GM12878 (cell line): ENCODE data around the gene DTNA. TPM values are rescaled to one million over a fixed set of nuclear protein-coding genes. Genes with fewer than 3 reads are reported as not detected.

Experiments
- ATAC-seq: fragments of 200-7000 bp; cut with Tn5 transposase; 3 replicates; pipeline ENCODE4 v1.9.1; 2020; ENCODE audit warnings: mild to moderate bottlenecking, moderate library complexity
- BruUV-seq: library from RNA; stranded (reverse); fragments of 400-500 nt; replicated peaks from 2 replicates; lab custom pipeline; 2021; lab: Mats Ljungman, UMichigan
- CTCF ChIA-PET: fragments of 300-600 bp; sonication (Branson Sonifier 250); formaldehyde crosslinking; extraction: SDS; loops from one replicate; lab custom pipeline; 2021; ENCODE audit warnings: inconsistent platforms; lab: Yijun Ruan, JAX
- POLR2A ChIA-PET: fragments of 350-600 bp; formaldehyde crosslinking; extraction: SDS; loops from one replicate; lab custom pipeline; 2021; ENCODE audit warnings: inconsistent platforms; lab: Charles Lee
- RAD21 ChIA-PET: fragments of 300-600 bp; sonication (Branson Sonifier 250); formaldehyde crosslinking; loops from one replicate; lab custom pipeline; 2023; ENCODE audit warnings: antibody characterized with exemption; ENCODE audit not compliant: unreplicated experiment; lab: Charles Lee
- SMC1A ChIA-PET: fragments of 300-600 bp; sonication (Branson Sonifier 250); formaldehyde crosslinking; loops from one replicate; lab custom pipeline; 2023; ENCODE audit not compliant: unreplicated experiment, uncharacterized antibody; lab: Charles Lee
- DNase-seq: peaks from one replicate; pipeline ENCODE4 v3.0.0-alpha.2; 2011; ENCODE audit warnings: low read depth, low spot score
- FAIRE-seq: peaks from 3 replicates; lab custom pipeline; 2011; peaks lifted over from hg19 to GRCh38; lab: Jason Lieb, UNC
- H2AFZ ChIP-seq: 2 replicates; pipeline ENCODE4 v1.6.0; 2011; ENCODE audit warnings: low read depth, low read length, control low read depth; ENCODE audit not compliant: control insufficient read depth
- H3K27ac ChIP-seq: 2 replicates; pipeline ENCODE4 v1.5.1; 2011; ENCODE audit warnings: control low read depth; ENCODE audit not compliant: control insufficient read depth, insufficient read depth
- H3K27me3 ChIP-seq, 2 experiments: replicated peaks in 1 of 2; 2 replicates each; pipeline versions ENCODE4 v1.6.0 to v1.6.1; 2011; ENCODE audit warnings: low read length in 1 of 2; ENCODE audit not compliant: control insufficient read depth in 2 of 2, insufficient read depth in 2 of 2
- H3K36me3 ChIP-seq, 2 experiments: 2 replicates each; pipeline ENCODE4 v1.5.1; 2011; ENCODE audit warnings: low read length in 1 of 2; ENCODE audit not compliant: control insufficient read depth in 2 of 2, insufficient read depth in 2 of 2
- H3K4me1 ChIP-seq: 2 replicates; pipeline ENCODE4 v1.6.1; 2011; ENCODE audit warnings: mild to moderate bottlenecking, low read length, moderate library complexity, mixed read lengths; ENCODE audit not compliant: control insufficient read depth, insufficient read depth
- H3K4me2 ChIP-seq: 2 replicates; pipeline ENCODE4 v1.6.0; 2011; ENCODE audit warnings: control low read depth; ENCODE audit not compliant: control insufficient read depth, insufficient read depth
- H3K4me3 ChIP-seq: fragments of 200-600 bp; sonication (generic); 2 replicates; pipeline ENCODE4 v1.5.1; 2016
- H3K79me2 ChIP-seq: 2 replicates; pipeline ENCODE4 v1.6.0; 2011; ENCODE audit warnings: low read length; ENCODE audit not compliant: control insufficient read depth, insufficient read depth
- H3K9ac ChIP-seq: 2 replicates; pipeline ENCODE4 v1.8.0; 2011; ENCODE audit warnings: low read length, control low read depth, mixed read lengths; ENCODE audit not compliant: control insufficient read depth, insufficient read depth
- H3K9me3 ChIP-seq: replicated peaks from 3 replicates; pipeline ENCODE4 v1.5.1; 2011; ENCODE audit warnings: mild to moderate bottlenecking, low read length; ENCODE audit not compliant: control insufficient read depth, insufficient read depth
- H4K20me1 ChIP-seq: 2 replicates; pipeline ENCODE4 v1.6.0; 2011; ENCODE audit not compliant: control insufficient read depth, insufficient read depth
- ATF2 ChIP-seq: IDR thresholded peaks from 2 replicates; pipeline ENCODE4 v1.6.1; 2012; ENCODE audit warnings: low read length, inconsistent platforms
- BCLAF1 ChIP-seq: fragments of 450-650 bp; IDR thresholded peaks from 2 replicates; pipeline ENCODE4 v1.6.1; 2017; ENCODE audit warnings: antibody characterized with exemption, mild to moderate bottlenecking, moderate library complexity
- BMI1 ChIP-seq: fragments of 450-650 bp; IDR thresholded peaks from 2 replicates; pipeline ENCODE4 v1.6.1; 2016; ENCODE audit warnings: mild to moderate bottlenecking, moderate library complexity, borderline replicate concordance
- ESRRA ChIP-seq: IDR thresholded peaks from 2 replicates; pipeline ENCODE4 v1.6.1; 2012; ENCODE audit warnings: mild to moderate bottlenecking, low read length, improper control_type of control experiment
- MYB ChIP-seq: fragments of 150-350 bp; IDR thresholded peaks from 2 replicates; pipeline ENCODE4 v1.6.1; 2014; ENCODE audit warnings: mild to moderate bottlenecking, low read depth, low read length, borderline replicate concordance
- NFYB ChIP-seq: IDR thresholded peaks from 2 replicates; pipeline ENCODE4 v1.6.1; 2011; ENCODE audit warnings: low read depth, mild to moderate bottlenecking, low read length, improper control_type of control experiment, moderate library complexity; ENCODE audit not compliant: insufficient read depth
- NR2F1 ChIP-seq: fragments of 450-650 bp; conservative IDR thresholded peaks from 2 replicates; pipeline ENCODE4 v1.6.1; 2017; ENCODE audit warnings: mild to moderate bottlenecking
- PKNOX1 ChIP-seq: fragments of 450-650 bp; IDR thresholded peaks from 2 replicates; pipeline ENCODE4 v1.6.1; 2016; ENCODE audit warnings: mild to moderate bottlenecking
- POLR2A ChIP-seq: IDR thresholded peaks from 2 replicates; pipeline ENCODE4 v1.6.1; 2011; ENCODE audit warnings: low read depth, mild to moderate bottlenecking, low read length
- RUNX3 ChIP-seq: IDR thresholded peaks from 2 replicates; pipeline ENCODE4 v1.6.1; 2012; ENCODE audit warnings: low read length, inconsistent platforms
- ZNF687 ChIP-seq: fragments of 450-650 bp; IDR thresholded peaks from 2 replicates; pipeline ENCODE4 v1.6.1; 2017; ENCODE audit warnings: mild to moderate bottlenecking, moderate library complexity
- WGBS: methylation state at CpG from one replicate; pipeline ENCODE4 v1.1.6; 2016; ENCODE audit warnings: low lambda C conversion rate; ENCODE audit not compliant: insufficient replicate concordance, insufficient coverage; ENCODE audit errors: missing lambda C conversion rate; 5-methylcytosine and 5-hydroxymethylcytosine counted together
- in situ Hi-C: fragments of 300-500 bp; cut with MboI; formaldehyde crosslinking; loops from 9 replicates; pipeline ENCODE4 v1.14.3; 2018; ENCODE audit warnings: mixed read lengths
- intact Hi-C: fragments of 100-400 bp; cut with micrococcal nuclease; formaldehyde crosslinking; loops from one replicate; pipeline ENCODE4 v1.14.2; 2022; ENCODE audit not compliant: unreplicated experiment
- polyA plus RNA-seq, 11 experiments: library from polyadenylated mRNA; depleted of rRNA in 4 of 11; unstranded in 6 of 11; stranded (reverse) in 5 of 11; fragments of >200 nt; fragmentation: Nextera tagmentation in 4 of 11; fragmentation: Illumina TruSeq in 1 of 11; extraction: Ambion mirVana in 4 of 11; extraction: Trizol in 1 of 11; gene quantifications; 1 replicate in 1 of 11; 2 replicates in 10 of 11; pipeline versions ENCODE4 v1.2.1 to v1.2.3, GENCODE V29; 2011 to 2016; ENCODE audit warnings: inconsistent platforms in 2 of 11, missing spikeins in 2 of 11, low read depth in 1 of 11
- total RNA-seq, 4 experiments: library from RNA; depleted of rRNA in 3 of 4; stranded (reverse); fragments of >200 nt in 3 of 4; fragmentation: Illumina TruSeq in 1 of 4; extraction: Trizol in 1 of 4; gene quantifications; 2 replicates each; pipeline versions ENCODE4 v1.2.1 to v1.2.3, GENCODE V29; 2013 to 2021

DTNA gene
- total and polyA plus RNA-seq, 10 of the 15 experiments (the other 5 are each of a cell fraction or from before 2014, with no cell fraction given) = 0.26 to 8.6 (median 0.53) TPM

- WGBS = 17% methylated on average over 2 of the region's 2 CpGs
- Histone ChIP-seq H3K27ac (no peak overlapping the region), H3K36me3 (no peaks in the 10 kb centered on the region), H3K79me2 (no peaks in the 10 kb centered on the region), H3K27me3 (no peaks in the 10 kb centered on the region; a peak in 1 of 4 replicates), H2AFZ (no peak overlapping the region), H3K9ac (no peak overlapping the region), H3K9me3 (no peaks in the 10 kb centered on the region), H4K20me1 (no peaks in the 10 kb centered on the region), H3K4me2 (no peak overlapping the region), H3K4me3 (no peak overlapping the region), H3K4me1 (no peaks in the 10 kb centered on the region)
- ChIA-PET RAD21 (interaction anchor here (0.8 to 11.1 kb wide), 2 partner anchors 8 to 119 kb away, joined by 3 to 107 read pairs; no protein-coding TSS in a partner anchor), CTCF (interaction anchor here (0.5 to 10.4 kb wide), 4 partner anchors 120 to 658 kb away, joined by 3 to 193 read pairs (median 4); partner anchors contain the start of gene ZSCAN30), SMC1A (interaction anchor here (0.7 to 1.2 kb wide), 5 partner anchors 13 to 120 kb away, joined by 3 read pairs; no protein-coding TSS in a partner anchor), POLR2A (no interaction called here)
- in situ Hi-C loops = loop anchor here (25.0 kb wide), 1 partner anchor 944 kb away; no protein-coding TSS in a partner anchor
- DNase-seq (no peak), ATAC-seq (no peak), FAIRE-seq (no peak)
- BruUV-seq = no TSS peak
- TF ChIP-seq PKNOX1 (no peak), BMI1 (no peak), MYB (no peak), ZNF687 (no peak), ESRRA (no peak), RUNX3 (no peak), NR2F1 (no peak), POLR2A (no peak), NFYB (no peak), ATF2 (no peak), BCLAF1 (no peak)
- intact Hi-C loops = loop anchor here (10.0 kb wide), 1 partner anchor 1026 kb away; no protein-coding TSS in a partner anchor
Observed at GRCh38 chr18:34780856-34781255, 70.8 kb downstream of the DTNA start.
